ENCODE results near the gene ZNF410. TPM values are rescaled to one million over a fixed set of nuclear protein-coding genes. Genes with fewer than 3 reads are reported as not detected.

Gene ZNF410
- 44.7 and 53.7 TPM in 2 replicates for total RNA-seq (ENCODE audit: low replicate concordance)

GRCh38 chr14:73886449-73887317 is at the start of gene ZNF410:
Gene ZNF410 (plus strand): TSS chr14:73886859. CDS start chr14:73892176, 5,317 bp downstream.

GRCh38 chr14:73851567-73852382 is 34.9 kb upstream of the ZNF410 start, which contains the start of gene PTGR2:
Gene PTGR2 (plus strand): TSS chr14:73851831. CDS start chr14:73858863, 7,032 bp downstream.

GRCh38 chr14:73949752-73950734 is 63.4 kb downstream of the ZNF410 start, which contains the start of the genes COQ6 and FAM161B:
Gene COQ6 (plus strand): TSS chr14:73950302. CDS start chr14:73950333, 31 bp downstream.
Gene FAM161B (minus strand): TSS chr14:73950094. CDS start chr14:73950026, 68 bp downstream.

Other genes starting within 250 kb of the ZNF410 start
- gene DNAL1, start 241.9 kb upstream of the ZNF410 start, total RNA-seq (ENCODE audit: low replicate concordance): 3.9 and 8.7 TPM in 2 replicates
- gene PNMA1, start 172.5 kb upstream of the ZNF410 start, total RNA-seq (ENCODE audit: low replicate concordance): 6.6 and 14.1 TPM in 2 replicates
- gene PTGR2, start 35.0 kb upstream of the ZNF410 start, total RNA-seq (ENCODE audit: low replicate concordance): 3.4 and 4.6 TPM in 2 replicates
- 2.0 and 2.8 TPM in 2 replicates for gene FAM161B, start 63.2 kb downstream of the ZNF410 start, total RNA-seq (ENCODE audit: low replicate concordance)
- 12.5 and 16.2 TPM in 2 replicates for gene COQ6, start 63.4 kb downstream of the ZNF410 start, total RNA-seq (ENCODE audit: low replicate concordance)
- gene ENTPD5, start 132.4 kb downstream of the ZNF410 start, total RNA-seq (ENCODE audit: low replicate concordance): 3.0 and 7.5 TPM in 2 replicates
- gene BBOF1, start 132.5 kb downstream of the ZNF410 start, total RNA-seq (ENCODE audit: low replicate concordance): 2.0 and 5.6 TPM in 2 replicates
- gene ALDH6A1, start 197.6 kb downstream of the ZNF410 start, total RNA-seq (ENCODE audit: low replicate concordance): 26.9 and 33.7 TPM in 2 replicates
- gene LIN52, start 198.1 kb downstream of the ZNF410 start, total RNA-seq (ENCODE audit: low replicate concordance): 2.1 and 6.8 TPM in 2 replicates